SK-N-SH treated with all-trans-retinoic acid at 6 μM for 48 hours (cell line): ENCODE measurements around the gene HOXA4.

Experiments
- ATAC-seq: fragments of 200-7000 bp; cut with Tn5 transposase; 3 replicates; pipeline ENCODE4 v1.9.1; 2020; ENCODE audit warnings: mild to moderate bottlenecking, moderate library complexity
- ARNTL ChIP-seq: fragments of 450-650 bp; formaldehyde crosslinking; IDR thresholded peaks from 2 replicates; pipeline ENCODE4 v1.5.0; 2020; ENCODE audit warnings: low read depth, mild to moderate bottlenecking, moderate library complexity, borderline replicate concordance
- BACH2 ChIP-seq: fragments of 250-450 bp; sonication (Bioruptor Pico); IDR thresholded peaks from 2 replicates; pipeline ENCODE4 v1.9.0; 2021; ENCODE audit warnings: mild to moderate bottlenecking, borderline replicate concordance
- CSDC2 ChIP-seq: fragments of 250-450 bp; sonication (Bioruptor Pico); IDR thresholded peaks from 2 replicates; pipeline ENCODE4 v1.5.0; 2020; ENCODE audit warnings: mild to moderate bottlenecking, moderate library complexity
- ESRRG ChIP-seq: fragments of 250-450 bp; sonication (Bioruptor Pico); IDR thresholded peaks from 2 replicates; pipeline ENCODE4 v1.6.1; 2021; ENCODE audit warnings: mild to moderate bottlenecking
- GLIS3 ChIP-seq: fragments of 250-450 bp; sonication (Bioruptor Pico); IDR thresholded peaks from 2 replicates; pipeline ENCODE4 v1.5.0; 2020; ENCODE audit warnings: mild to moderate bottlenecking, moderate library complexity
- ISL1 ChIP-seq: fragments of 250-450 bp; sonication (Bioruptor Pico); IDR thresholded peaks from 2 replicates; pipeline ENCODE4 v2.1.2; 2022; ENCODE audit warnings: mild to moderate bottlenecking, moderate library complexity
- OSR1 ChIP-seq: fragments of 250-450 bp; sonication (Bioruptor Pico); IDR thresholded peaks from 2 replicates; pipeline ENCODE4 v1.8.0; 2022; ENCODE audit warnings: moderate library complexity, mild to moderate bottlenecking, inconsistent platforms
- PPARA ChIP-seq: fragments of 250-450 bp; sonication (Bioruptor Pico); IDR thresholded peaks from 2 replicates; pipeline ENCODE4 v1.5.0; 2020; ENCODE audit warnings: mild to moderate bottlenecking, borderline replicate concordance
- SNAI2 ChIP-seq: fragments of 250-450 bp; sonication (Bioruptor Pico); IDR thresholded peaks from 2 replicates; pipeline ENCODE4 v1.5.0; 2020; ENCODE audit warnings: mild to moderate bottlenecking, moderate library complexity
- TOX ChIP-seq: fragments of 250-450 bp; sonication (Bioruptor Pico); IDR thresholded peaks from 2 replicates; pipeline ENCODE4 v1.8.0; 2021; ENCODE audit warnings: mild to moderate bottlenecking, moderate library complexity, borderline replicate concordance
- ZC3H10 ChIP-seq: fragments of 250-450 bp; sonication (Bioruptor Pico); IDR thresholded peaks from 2 replicates; pipeline ENCODE4 v1.5.1; 2021; ENCODE audit warnings: mild to moderate bottlenecking, moderate library complexity
- ZFP3 ChIP-seq: fragments of 250-450 bp; sonication (Bioruptor Pico); IDR thresholded peaks from 2 replicates; pipeline ENCODE4 v1.5.0; 2020; ENCODE audit warnings: mild to moderate bottlenecking, moderate library complexity
- ZFP30 ChIP-seq: fragments of 450-650 bp; formaldehyde crosslinking; IDR thresholded peaks from 2 replicates; pipeline ENCODE4 v1.5.0; 2022; ENCODE audit warnings: mild to moderate bottlenecking, moderate library complexity
- ZNF565 ChIP-seq: fragments of 450-650 bp; formaldehyde crosslinking; conservative IDR thresholded peaks from 2 replicates; pipeline ENCODE4 v1.5.0; 2020; ENCODE audit warnings: low read depth, mild to moderate bottlenecking, moderate library complexity
- ZNF70 ChIP-seq: fragments of 450-650 bp; formaldehyde crosslinking; IDR thresholded peaks from 2 replicates; pipeline ENCODE4 v1.5.0; 2020; ENCODE audit warnings: mild to moderate bottlenecking, moderate library complexity
- ZNF8 ChIP-seq: fragments of 450-650 bp; formaldehyde crosslinking; IDR thresholded peaks from 2 replicates; pipeline ENCODE4 v1.5.0; 2020; ENCODE audit warnings: mild to moderate bottlenecking, moderate library complexity
- TF ChIP-seq, protein P1 (sequence below): fragments of 250-450 bp; sonication (Bioruptor Pico); IDR thresholded peaks from 2 replicates; pipeline ENCODE4 v1.8.0; 2020; ENCODE audit warnings: mild to moderate bottlenecking, moderate library complexity, borderline replicate concordance
- TF ChIP-seq, protein P2 (sequence below): fragments of 250-450 bp; sonication (Bioruptor Pico); IDR thresholded peaks from 2 replicates; pipeline ENCODE4 v1.5.0; 2020; ENCODE audit warnings: mild to moderate bottlenecking, moderate library complexity
- TF ChIP-seq, protein P3 (sequence below): fragments of 250-450 bp; sonication (Bioruptor Pico); IDR thresholded peaks from 2 replicates; pipeline ENCODE4 v1.8.0; 2021; ENCODE audit warnings: low read depth, mild to moderate bottlenecking, moderate library complexity, borderline replicate concordance
- TF ChIP-seq, protein P4 (sequence below): fragments of 250-450 bp; sonication (Bioruptor Pico); IDR thresholded peaks from 2 replicates; pipeline ENCODE4 v1.5.1; 2021; ENCODE audit warnings: mild to moderate bottlenecking, moderate library complexity
- TF ChIP-seq, protein P5 (sequence below): fragments of 250-450 bp; sonication (Bioruptor Pico); IDR thresholded peaks from 2 replicates; pipeline ENCODE4 v1.5.1; 2020; ENCODE audit warnings: low read depth, mild to moderate bottlenecking, moderate library complexity

HOXA4 gene

DNA sequence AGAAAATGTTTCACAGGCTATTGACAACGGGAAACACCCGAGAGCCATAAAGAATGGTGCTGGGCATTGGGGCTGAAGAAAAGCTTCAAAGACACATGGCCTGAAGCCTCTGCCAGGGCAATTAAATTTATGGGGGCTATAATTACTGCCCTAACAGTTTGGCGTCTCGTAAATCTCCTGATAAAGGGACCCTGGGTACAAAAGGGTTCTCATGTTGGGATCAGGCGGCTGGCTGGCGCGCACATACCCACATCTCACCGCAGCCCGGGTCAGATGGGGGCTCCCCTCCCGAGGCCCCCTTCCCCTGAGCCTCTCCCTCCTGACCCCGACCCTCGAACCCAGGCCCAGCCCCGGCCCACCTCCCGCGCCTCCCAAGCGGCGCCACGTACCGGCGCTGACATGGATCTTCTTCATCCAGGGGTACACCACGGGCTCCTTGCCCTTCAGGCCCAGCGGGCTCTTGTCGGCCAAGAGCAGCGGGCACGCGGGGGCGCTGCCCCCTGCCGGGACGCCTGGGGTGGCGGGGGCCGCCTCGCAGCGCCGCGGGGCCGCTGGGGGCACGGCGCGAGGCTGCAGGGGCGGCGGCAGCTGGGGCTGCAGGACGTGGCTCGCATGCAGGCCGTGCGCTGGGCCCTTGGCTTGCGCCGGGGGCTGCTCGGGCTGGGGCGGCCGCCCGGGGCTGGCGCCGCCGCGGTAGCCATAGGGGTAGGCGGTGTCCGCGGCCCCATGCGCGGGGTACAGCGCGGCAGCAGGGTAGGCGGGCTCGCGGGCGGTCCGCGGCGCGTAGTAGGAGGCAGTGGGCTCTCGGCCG lies 623 bp downstream of the HOXA4 start:
- TF ChIP-seq, protein P1, sequence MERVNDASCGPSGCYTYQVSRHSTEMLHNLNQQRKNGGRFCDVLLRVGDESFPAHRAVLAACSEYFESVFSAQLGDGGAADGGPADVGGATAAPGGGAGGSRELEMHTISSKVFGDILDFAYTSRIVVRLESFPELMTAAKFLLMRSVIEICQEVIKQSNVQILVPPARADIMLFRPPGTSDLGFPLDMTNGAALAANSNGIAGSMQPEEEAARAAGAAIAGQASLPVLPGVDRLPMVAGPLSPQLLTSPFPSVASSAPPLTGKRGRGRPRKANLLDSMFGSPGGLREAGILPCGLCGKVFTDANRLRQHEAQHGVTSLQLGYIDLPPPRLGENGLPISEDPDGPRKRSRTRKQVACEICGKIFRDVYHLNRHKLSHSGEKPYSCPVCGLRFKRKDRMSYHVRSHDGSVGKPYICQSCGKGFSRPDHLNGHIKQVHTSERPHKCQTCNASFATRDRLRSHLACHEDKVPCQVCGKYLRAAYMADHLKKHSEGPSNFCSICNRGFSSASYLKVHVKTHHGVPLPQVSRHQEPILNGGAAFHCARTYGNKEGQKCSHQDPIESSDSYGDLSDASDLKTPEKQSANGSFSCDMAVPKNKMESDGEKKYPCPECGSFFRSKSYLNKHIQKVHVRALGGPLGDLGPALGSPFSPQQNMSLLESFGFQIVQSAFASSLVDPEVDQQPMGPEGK (CRISPR knock-in tag), result no peak
- TF ChIP-seq BACH2 (no peak), ZC3H10 (CRISPR knock-in tag) (no peak), ESRRG (no peak), ZFP30 (CRISPR knock-in tag) (no peak), ZNF8 (CRISPR knock-in tag) (no peak), GLIS3 (no peak), OSR1 (CRISPR knock-in tag) (no peak), ZNF70 (no peak), ZNF565 (CRISPR knock-in tag) (no peak), SNAI2 (CRISPR knock-in tag) (no peak)
- no peak for ATAC-seq

DNA sequence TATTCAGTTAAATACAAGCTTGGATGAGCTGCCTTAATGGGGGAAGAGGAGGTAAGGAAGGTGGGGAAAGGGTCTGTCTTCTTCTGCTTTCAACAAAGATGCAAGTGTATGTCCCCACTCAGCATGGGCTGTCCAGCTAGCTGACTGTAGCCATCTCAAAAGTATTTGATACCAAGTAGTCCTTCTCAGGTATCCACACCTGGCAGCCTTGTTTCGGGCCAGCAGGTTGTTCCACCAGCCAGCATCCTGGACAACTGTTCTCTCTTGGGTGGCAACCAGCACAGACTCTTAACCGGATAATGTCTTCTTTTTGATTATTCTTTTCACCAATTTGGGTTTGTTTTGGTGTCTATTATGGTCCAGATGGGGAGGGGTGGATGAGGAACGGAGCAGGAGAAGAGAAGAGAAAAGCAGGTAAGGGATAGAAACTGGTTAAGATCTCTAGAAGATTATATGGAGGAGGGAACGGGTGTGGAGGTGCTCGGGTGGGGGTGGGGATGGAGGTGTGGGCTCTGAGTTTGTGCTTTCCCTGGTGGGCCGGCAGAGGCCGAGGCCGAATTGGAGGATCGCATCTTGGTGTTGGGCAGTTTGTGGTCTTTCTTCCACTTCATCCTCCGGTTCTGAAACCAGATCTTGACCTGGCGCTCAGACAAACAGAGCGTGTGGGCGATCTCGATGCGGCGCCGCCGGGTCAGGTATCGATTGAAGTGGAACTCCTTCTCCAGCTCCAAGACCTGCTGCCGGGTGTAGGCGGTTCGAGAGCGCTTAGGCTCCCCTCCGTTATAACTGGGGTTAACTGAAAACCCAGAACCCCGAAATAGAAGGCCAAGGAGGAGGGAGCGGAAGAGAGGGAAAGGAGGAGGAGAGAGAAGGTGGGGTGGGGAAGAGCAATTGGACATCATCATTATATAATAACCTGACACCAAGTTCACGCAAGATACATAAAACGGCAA lies 1.5 kb downstream of the HOXA4 start:
- ATAC-seq, result no peak
- no peak for TF ChIP-seq ISL1
- TF ChIP-seq, protein P2, sequence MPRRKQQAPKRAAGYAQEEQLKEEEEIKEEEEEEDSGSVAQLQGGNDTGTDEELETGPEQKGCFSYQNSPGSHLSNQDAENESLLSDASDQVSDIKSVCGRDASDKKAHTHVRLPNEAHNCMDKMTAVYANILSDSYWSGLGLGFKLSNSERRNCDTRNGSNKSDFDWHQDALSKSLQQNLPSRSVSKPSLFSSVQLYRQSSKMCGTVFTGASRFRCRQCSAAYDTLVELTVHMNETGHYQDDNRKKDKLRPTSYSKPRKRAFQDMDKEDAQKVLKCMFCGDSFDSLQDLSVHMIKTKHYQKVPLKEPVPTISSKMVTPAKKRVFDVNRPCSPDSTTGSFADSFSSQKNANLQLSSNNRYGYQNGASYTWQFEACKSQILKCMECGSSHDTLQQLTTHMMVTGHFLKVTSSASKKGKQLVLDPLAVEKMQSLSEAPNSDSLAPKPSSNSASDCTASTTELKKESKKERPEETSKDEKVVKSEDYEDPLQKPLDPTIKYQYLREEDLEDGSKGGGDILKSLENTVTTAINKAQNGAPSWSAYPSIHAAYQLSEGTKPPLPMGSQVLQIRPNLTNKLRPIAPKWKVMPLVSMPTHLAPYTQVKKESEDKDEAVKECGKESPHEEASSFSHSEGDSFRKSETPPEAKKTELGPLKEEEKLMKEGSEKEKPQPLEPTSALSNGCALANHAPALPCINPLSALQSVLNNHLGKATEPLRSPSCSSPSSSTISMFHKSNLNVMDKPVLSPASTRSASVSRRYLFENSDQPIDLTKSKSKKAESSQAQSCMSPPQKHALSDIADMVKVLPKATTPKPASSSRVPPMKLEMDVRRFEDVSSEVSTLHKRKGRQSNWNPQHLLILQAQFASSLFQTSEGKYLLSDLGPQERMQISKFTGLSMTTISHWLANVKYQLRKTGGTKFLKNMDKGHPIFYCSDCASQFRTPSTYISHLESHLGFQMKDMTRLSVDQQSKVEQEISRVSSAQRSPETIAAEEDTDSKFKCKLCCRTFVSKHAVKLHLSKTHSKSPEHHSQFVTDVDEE (CRISPR knock-in tag), result no peak
- TF ChIP-seq, protein P1 (CRISPR knock-in tag), result no peak
- TF ChIP-seq, protein P3, sequence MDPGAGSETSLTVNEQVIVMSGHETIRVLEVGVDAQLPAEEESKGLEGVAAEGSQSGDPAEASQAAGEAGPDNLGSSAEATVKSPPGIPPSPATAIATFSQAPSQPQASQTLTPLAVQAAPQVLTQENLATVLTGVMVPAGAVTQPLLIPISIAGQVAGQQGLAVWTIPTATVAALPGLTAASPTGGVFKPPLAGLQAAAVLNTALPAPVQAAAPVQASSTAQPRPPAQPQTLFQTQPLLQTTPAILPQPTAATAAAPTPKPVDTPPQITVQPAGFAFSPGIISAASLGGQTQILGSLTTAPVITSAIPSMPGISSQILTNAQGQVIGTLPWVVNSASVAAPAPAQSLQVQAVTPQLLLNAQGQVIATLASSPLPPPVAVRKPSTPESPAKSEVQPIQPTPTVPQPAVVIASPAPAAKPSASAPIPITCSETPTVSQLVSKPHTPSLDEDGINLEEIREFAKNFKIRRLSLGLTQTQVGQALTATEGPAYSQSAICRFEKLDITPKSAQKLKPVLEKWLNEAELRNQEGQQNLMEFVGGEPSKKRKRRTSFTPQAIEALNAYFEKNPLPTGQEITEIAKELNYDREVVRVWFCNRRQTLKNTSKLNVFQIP (CRISPR knock-in tag), result no peak
- no peak for TF ChIP-seq ZNF8 (CRISPR knock-in tag)
- no peak for TF ChIP-seq TOX
- TF ChIP-seq ZFP3, result no peak
- no peak for TF ChIP-seq ZNF565 (CRISPR knock-in tag)
- no peak for TF ChIP-seq CSDC2 (CRISPR knock-in tag)
- no peak for TF ChIP-seq ESRRG
- no peak for TF ChIP-seq ARNTL (CRISPR knock-in tag)
- TF ChIP-seq ZNF70, result no peak
- no peak for TF ChIP-seq BACH2

DNA sequence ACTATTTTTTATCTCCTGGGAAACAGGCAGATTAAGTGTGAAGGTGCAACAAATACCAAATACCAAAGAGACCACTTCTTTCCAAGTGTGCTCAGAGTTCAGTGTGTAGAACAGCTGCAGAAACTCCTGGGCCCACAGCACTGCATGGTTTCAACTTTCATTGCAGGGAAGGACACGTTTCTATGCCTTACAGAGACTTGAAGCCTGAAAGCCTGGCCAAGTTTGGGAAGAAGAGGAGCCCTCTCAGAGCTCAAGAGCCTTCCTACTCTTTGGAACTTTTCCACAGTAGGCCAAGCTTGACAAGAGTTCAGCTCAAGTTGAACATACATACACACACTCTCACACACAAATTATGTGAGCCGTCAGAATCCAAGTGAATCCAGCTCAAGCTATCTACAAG lies 2.5 kb downstream of the HOXA4 start:
- no peak for ATAC-seq
- no peak for TF ChIP-seq BACH2
- TF ChIP-seq OSR1 (CRISPR knock-in tag), result no peak
- no peak for TF ChIP-seq ESRRG
- TF ChIP-seq TOX, result no peak
- TF ChIP-seq, protein P4, sequence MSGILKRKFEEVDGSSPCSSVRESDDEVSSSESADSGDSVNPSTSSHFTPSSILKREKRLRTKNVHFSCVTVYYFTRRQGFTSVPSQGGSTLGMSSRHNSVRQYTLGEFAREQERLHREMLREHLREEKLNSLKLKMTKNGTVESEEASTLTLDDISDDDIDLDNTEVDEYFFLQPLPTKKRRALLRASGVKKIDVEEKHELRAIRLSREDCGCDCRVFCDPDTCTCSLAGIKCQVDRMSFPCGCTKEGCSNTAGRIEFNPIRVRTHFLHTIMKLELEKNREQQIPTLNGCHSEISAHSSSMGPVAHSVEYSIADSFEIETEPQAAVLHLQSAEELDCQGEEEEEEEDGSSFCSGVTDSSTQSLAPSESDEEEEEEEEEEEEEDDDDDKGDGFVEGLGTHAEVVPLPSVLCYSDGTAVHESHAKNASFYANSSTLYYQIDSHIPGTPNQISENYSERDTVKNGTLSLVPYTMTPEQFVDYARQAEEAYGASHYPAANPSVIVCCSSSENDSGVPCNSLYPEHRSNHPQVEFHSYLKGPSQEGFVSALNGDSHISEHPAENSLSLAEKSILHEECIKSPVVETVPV (CRISPR knock-in tag), result no peak
- TF ChIP-seq, protein P3 (CRISPR knock-in tag), result no peak
- TF ChIP-seq ISL1, result no peak
- TF ChIP-seq PPARA, result no peak
- TF ChIP-seq, protein P5, sequence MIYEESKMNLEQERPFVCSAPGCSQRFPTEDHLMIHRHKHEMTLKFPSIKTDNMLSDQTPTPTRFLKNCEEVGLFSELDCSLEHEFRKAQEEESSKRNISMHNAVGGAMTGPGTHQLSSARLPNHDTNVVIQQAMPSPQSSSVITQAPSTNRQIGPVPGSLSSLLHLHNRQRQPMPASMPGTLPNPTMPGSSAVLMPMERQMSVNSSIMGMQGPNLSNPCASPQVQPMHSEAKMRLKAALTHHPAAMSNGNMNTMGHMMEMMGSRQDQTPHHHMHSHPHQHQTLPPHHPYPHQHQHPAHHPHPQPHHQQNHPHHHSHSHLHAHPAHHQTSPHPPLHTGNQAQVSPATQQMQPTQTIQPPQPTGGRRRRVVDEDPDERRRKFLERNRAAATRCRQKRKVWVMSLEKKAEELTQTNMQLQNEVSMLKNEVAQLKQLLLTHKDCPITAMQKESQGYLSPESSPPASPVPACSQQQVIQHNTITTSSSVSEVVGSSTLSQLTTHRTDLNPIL, result no peak
